HepG2 (cell line): Measurements from ENCODE around the gene RDH12. TPM values are rescaled to one million over a fixed set of nuclear protein-coding genes. Genes with fewer than 3 reads are reported as not detected.
A peak's percentile ranks its signal among the peaks of the same experiment; 100 is the strongest.

ENCODE experiments used
- ATAC-seq: fragments of 200-7000 bp; cut with Tn5 transposase; 3 replicates; pipeline ENCODE4 v1.9.1; 2020; ENCODE audit warnings: mild to moderate bottlenecking, moderate library complexity
- BruUV-seq: library from RNA; stranded (reverse); fragments of 400-500 nt; replicated peaks from 2 replicates; lab custom pipeline; 2021; lab: Mats Ljungman, UMichigan
- CTCF ChIA-PET: fragments of 300-600 bp; formaldehyde crosslinking; extraction: SDS; loops from one replicate; lab custom pipeline; 2021; ENCODE audit warnings: low total read pairs, inconsistent platforms, low intra/inter-chr PET ratio; lab: Yijun Ruan, JAX
- POLR2A ChIA-PET: fragments of 350-600 bp; sonication (Branson Sonifier 250); formaldehyde crosslinking; loops from one replicate; lab custom pipeline; 2020; ENCODE audit warnings: antibody characterized with exemption, inconsistent platforms; lab: Yijun Ruan, JAX
- DNase-seq: peaks from one replicate; pipeline ENCODE4 v3.0.0-alpha.2; 2015; ENCODE audit warnings: low spot score
- FAIRE-seq: peaks from 3 replicates; lab custom pipeline; 2011; peaks lifted over from hg19 to GRCh38; lab: Jason Lieb, UNC
- H2AFZ ChIP-seq: one replicate; pipeline ENCODE4 v1.6.1; 2011; ENCODE audit warnings: low read length, inconsistent platforms
- H3K27ac ChIP-seq: fragments of 300-600 bp; 3 replicates; pipeline ENCODE4 v1.8.0; 2011; ENCODE audit warnings: mixed run types, mild to moderate bottlenecking, mixed read lengths, low read length, inconsistent platforms; ENCODE audit not compliant: insufficient read depth; ENCODE audit errors: extremely low read length
- H3K27me3 ChIP-seq, 2 experiments: fragments of 200-600 bp in 1 of 2; 2 replicates in 1 of 2; 3 replicates in 1 of 2; pipeline versions ENCODE4 v1.6.0 to v1.8.0; 2011; ENCODE audit warnings: low read length in 2 of 2, mild to moderate bottlenecking in 2 of 2, moderate library complexity in 2 of 2, inconsistent platforms in 1 of 2; ENCODE audit not compliant: insufficient read depth in 2 of 2, control insufficient read depth in 1 of 2
- H3K36me3 ChIP-seq, 2 experiments: fragments of 200-600 bp in 1 of 2; replicated peaks in 1 of 2; 2 replicates in 1 of 2; 3 replicates in 1 of 2; pipeline versions ENCODE4 v1.5.1 to v1.8.0; 2011; ENCODE audit warnings: low read length in 2 of 2, inconsistent platforms in 1 of 2; ENCODE audit not compliant: insufficient read depth in 2 of 2, control insufficient read depth in 1 of 2
- H3K4me1 ChIP-seq: 2 replicates; pipeline ENCODE4 v1.5.1; 2012; ENCODE audit warnings: low read length, inconsistent platforms; ENCODE audit not compliant: insufficient read depth
- H3K4me2 ChIP-seq: 2 replicates; pipeline ENCODE4 v1.6.0; 2011; ENCODE audit warnings: low read depth, low read length, inconsistent platforms
- H3K4me3 ChIP-seq, 3 experiments: fragments of 200-600 bp in 1 of 3; sonication (generic), shearing (Covaris generic) in 1 of 3; replicated peaks in 1 of 3; 2 replicates each; pipeline ENCODE4 v1.5.1; 2011 to 2016; ENCODE audit warnings: low read length in 3 of 3, inconsistent platforms in 2 of 3, low read depth in 2 of 3, mild to moderate bottlenecking in 2 of 3, control low read depth in 1 of 3, mixed read lengths in 1 of 3; ENCODE audit not compliant: insufficient read depth in 1 of 3
- H3K79me2 ChIP-seq: one replicate; pipeline ENCODE4 v1.6.1; 2011; ENCODE audit warnings: low read length, inconsistent platforms; ENCODE audit not compliant: insufficient read depth
- H3K9ac ChIP-seq: 2 replicates; pipeline ENCODE4 v1.6.0; 2011; ENCODE audit warnings: mild to moderate bottlenecking, low read depth, low read length, inconsistent platforms; ENCODE audit not compliant: insufficient read depth
- H3K9me3 ChIP-seq: 2 replicates; pipeline ENCODE4 v1.5.1; 2012; ENCODE audit warnings: mild to moderate bottlenecking, low read length
- H4K20me1 ChIP-seq: 2 replicates; pipeline ENCODE4 v1.6.0; 2011; ENCODE audit warnings: inconsistent platforms, mild to moderate bottlenecking, low read length, moderate library complexity; ENCODE audit not compliant: insufficient read depth
- ARID3A ChIP-seq: IDR thresholded peaks from 2 replicates; pipeline ENCODE4 v1.6.1; 2012; ENCODE audit warnings: low read depth, low read length, improper control_type of control experiment
- ATRX ChIP-seq: sonication (generic); formaldehyde crosslinking; IDR thresholded peaks from 2 replicates; pipeline ENCODE4 v1.4.0; 2020; ENCODE audit warnings: missing genetic modification reagents, borderline replicate concordance
- MAFF ChIP-seq: IDR thresholded peaks from 2 replicates; pipeline ENCODE4 v1.6.1; 2011; ENCODE audit warnings: low read depth, low read length, improper control_type of control experiment
- MAFK ChIP-seq, 2 experiments: IDR thresholded peaks in 1 of 2; conservative IDR thresholded peaks in 1 of 2; 2 replicates each; pipeline ENCODE4 v1.6.1; 2011; ENCODE audit warnings: improper control_type of control experiment in 2 of 2, low read length in 2 of 2
- MATR3 ChIP-seq: sonication (generic); formaldehyde crosslinking; IDR thresholded peaks from 2 replicates; pipeline ENCODE4 v1.4.0; 2020; ENCODE audit warnings: missing genetic modification reagents
- ONECUT2 ChIP-seq: sonication (generic); formaldehyde crosslinking; IDR thresholded peaks from 2 replicates; pipeline ENCODE4 v1.4.0; 2020; ENCODE audit warnings: missing genetic modification reagents
- SPEN ChIP-seq: sonication (generic); formaldehyde crosslinking; IDR thresholded peaks from 2 replicates; pipeline ENCODE4 v1.5.1; 2020; ENCODE audit warnings: low read depth, mild to moderate bottlenecking, missing genetic modification reagents
- ZNF12 ChIP-seq: sonication (generic); formaldehyde crosslinking; IDR thresholded peaks from 2 replicates; pipeline ENCODE4 v1.5.0; 2020; ENCODE audit warnings: missing genetic modification reagents
- ZNF263 ChIP-seq: sonication (generic); formaldehyde crosslinking; IDR thresholded peaks from 2 replicates; pipeline ENCODE4 v1.4.0; 2020; ENCODE audit warnings: missing genetic modification reagents
- ZNF652 ChIP-seq: IDR thresholded peaks from 2 replicates; pipeline ENCODE4 v1.6.1; 2016; ENCODE audit warnings: low read depth, borderline replicate concordance
- WGBS: methylation state at CpG from one replicate; pipeline ENCODE4 v1.1.6; 2017; ENCODE audit warnings: low lambda C conversion rate; 5-methylcytosine and 5-hydroxymethylcytosine counted together
- in situ Hi-C: cut with HindIII; loops from 2 replicates; pipeline ENCODE4 v1.10.0; 2017; ENCODE audit warnings: low pct_unique_long_range_greater_than_20kb; ENCODE audit not compliant: extremely low pct_ligation_motif_present
- intact Hi-C: fragments of 100-400 bp; cut with micrococcal nuclease; formaldehyde crosslinking; loops from one replicate; pipeline ENCODE4 v1.10.0; 2022; ENCODE audit not compliant: unreplicated experiment
- polyA plus RNA-seq, 8 experiments: library from polyadenylated mRNA; depleted of rRNA in 3 of 8; stranded (reverse) in 7 of 8; unstranded in 1 of 8; fragments of >200 nt; fragmentation: Illumina TruSeq in 4 of 8; extraction: Trizol in 4 of 8; gene quantifications; 2 replicates each; pipeline versions ENCODE4 v1.2.1 to v1.2.3, GENCODE V29; 2011 to 2016; ENCODE audit warnings: low read depth in 4 of 8, missing spikeins in 1 of 8, mixed read lengths in 1 of 8; ENCODE audit not compliant: insufficient read depth in 1 of 8
- total RNA-seq, 5 experiments: library from RNA; depleted of rRNA; stranded (reverse); fragments of >200 nt; fragmentation: Illumina TruSeq; extraction: Trizol; gene quantifications; 2 replicates each; pipeline ENCODE4 v1.2.3, GENCODE V29; 2016; ENCODE audit warnings: low read depth in 1 of 5
- TF ChIP-seq, protein P1 (sequence below): sonication (generic); formaldehyde crosslinking; IDR thresholded peaks from 2 replicates; pipeline ENCODE4 v1.5.0; 2020; ENCODE audit warnings: mild to moderate bottlenecking, missing genetic modification reagents

Gene RDH12
- total and polyA plus RNA-seq, 2 of the 13 experiments (the other 11 are each of a cell fraction or from before 2014, with no cell fraction given), result 1.6 to 2.1 TPM

DNA sequence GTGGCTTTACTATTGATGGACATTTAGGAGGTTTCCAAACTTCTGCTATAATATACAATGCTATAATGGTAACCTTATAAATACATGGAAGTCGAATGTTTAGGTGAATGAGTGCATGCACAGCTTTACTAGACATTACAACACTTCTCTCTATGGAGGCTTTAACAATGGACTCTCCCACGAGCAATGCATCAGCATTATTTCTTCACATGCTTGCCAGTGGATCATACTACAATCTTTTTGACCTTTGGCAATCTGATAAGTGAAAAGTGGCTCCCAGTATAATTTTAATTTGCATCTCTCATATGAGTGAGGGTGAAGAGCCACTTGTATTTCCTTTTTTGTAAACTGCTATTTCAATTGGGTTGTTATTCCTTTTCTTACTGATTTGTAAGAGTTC lies 18.2 kb downstream of the RDH12 start (continued):
- TF ChIP-seq ARID3A, result no peak
- no peak for TF ChIP-seq ONECUT2
- no peak for TF ChIP-seq MATR3 (CRISPR knock-in tag)
- TF ChIP-seq, protein P1, sequence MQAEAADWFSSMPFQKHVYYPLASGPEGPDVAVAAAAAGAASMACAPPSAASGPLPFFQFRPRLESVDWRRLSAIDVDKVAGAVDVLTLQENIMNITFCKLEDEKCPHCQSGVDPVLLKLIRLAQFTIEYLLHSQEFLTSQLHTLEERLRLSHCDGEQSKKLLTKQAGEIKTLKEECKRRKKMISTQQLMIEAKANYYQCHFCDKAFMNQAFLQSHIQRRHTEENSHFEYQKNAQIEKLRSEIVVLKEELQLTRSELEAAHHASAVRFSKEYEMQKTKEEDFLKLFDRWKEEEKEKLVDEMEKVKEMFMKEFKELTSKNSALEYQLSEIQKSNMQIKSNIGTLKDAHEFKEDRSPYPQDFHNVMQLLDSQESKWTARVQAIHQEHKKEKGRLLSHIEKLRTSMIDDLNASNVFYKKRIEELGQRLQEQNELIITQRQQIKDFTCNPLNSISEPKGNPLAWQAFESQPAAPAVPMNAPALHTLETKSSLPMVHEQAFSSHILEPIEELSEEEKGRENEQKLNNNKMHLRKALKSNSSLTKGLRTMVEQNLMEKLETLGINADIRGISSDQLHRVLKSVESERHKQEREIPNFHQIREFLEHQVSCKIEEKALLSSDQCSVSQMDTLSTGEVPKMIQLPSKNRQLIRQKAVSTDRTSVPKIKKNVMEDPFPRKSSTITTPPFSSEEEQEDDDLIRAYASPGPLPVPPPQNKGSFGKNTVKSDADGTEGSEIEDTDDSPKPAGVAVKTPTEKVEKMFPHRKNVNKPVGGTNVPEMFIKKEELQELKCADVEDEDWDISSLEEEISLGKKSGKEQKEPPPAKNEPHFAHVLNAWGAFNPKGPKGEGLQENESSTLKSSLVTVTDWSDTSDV (CRISPR knock-in tag), result no peak
- TF ChIP-seq SPEN (CRISPR knock-in tag), result no peak
- no peak for TF ChIP-seq ZNF12 (CRISPR knock-in tag)

- Histone ChIP-seq H3K4me3 (no peak overlapping the region), H3K4me2 (peak overlapping the region; percentile 86), H3K9me3 (no peaks in the 10 kb centered on the region), H3K27me3 (no peaks in the 10 kb centered on the region), H3K27ac (no peak overlapping the region), H3K4me1 (peaks cover 47% of the 10 kb centered on the region), H3K36me3 (no peaks in the 10 kb centered on the region), H3K9ac (no peak overlapping the region), H3K79me2 (no peaks in the 10 kb centered on the region), H2AFZ (no peak overlapping the region), H4K20me1 (no peaks in the 10 kb centered on the region)
- 63% methylated on average over 5 of the region's 5 CpGs for WGBS
- DNase-seq (no peak), FAIRE-seq (no peak), ATAC-seq (no peak)
- in situ Hi-C loops (no loop called here), intact Hi-C loops (no loop called here)
- CTCF ChIA-PET, result no interaction called here
- TF ChIP-seq ZNF263 (CRISPR knock-in tag) (peak; percentile 22; the same call in 1 of the 2 replicates), ATRX (CRISPR knock-in tag) (no peak), ZNF652 (CRISPR knock-in tag) (no peak), MAFF (peak; percentile 93), MAFK (conservative IDR thresholded peaks at IDR 0.05 in 1 of 2, IDR thresholded peaks at IDR 0.05 in 1 of 2; ENCODE audit: low read length in 2 of 2) (peak; percentile 92 to 95)
- BruUV-seq, result no TSS peak
- POLR2A ChIA-PET, result interaction anchor here (1.1 to 1.6 kb wide), 2 partner anchors 9 to 17 kb away, joined by 4 to 8 read pairs; no protein-coding TSS in a partner anchor
Measured at GRCh38 chr14:67721875-67722274, 20.2 kb downstream of the RDH12 start.
